ENCODE data around the gene SCARB1.
"Not testable (repeated sequence)": the region's sequence is repeated elsewhere in the genome, so short reads cannot be mapped to it uniquely, and the experiment has no call there.

Gene SCARB1, protein sequence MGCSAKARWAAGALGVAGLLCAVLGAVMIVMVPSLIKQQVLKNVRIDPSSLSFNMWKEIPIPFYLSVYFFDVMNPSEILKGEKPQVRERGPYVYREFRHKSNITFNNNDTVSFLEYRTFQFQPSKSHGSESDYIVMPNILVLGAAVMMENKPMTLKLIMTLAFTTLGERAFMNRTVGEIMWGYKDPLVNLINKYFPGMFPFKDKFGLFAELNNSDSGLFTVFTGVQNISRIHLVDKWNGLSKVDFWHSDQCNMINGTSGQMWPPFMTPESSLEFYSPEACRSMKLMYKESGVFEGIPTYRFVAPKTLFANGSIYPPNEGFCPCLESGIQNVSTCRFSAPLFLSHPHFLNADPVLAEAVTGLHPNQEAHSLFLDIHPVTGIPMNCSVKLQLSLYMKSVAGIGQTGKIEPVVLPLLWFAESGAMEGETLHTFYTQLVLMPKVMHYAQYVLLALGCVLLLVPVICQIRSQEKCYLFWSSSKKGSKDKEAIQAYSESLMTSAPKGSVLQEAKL

DNA sequence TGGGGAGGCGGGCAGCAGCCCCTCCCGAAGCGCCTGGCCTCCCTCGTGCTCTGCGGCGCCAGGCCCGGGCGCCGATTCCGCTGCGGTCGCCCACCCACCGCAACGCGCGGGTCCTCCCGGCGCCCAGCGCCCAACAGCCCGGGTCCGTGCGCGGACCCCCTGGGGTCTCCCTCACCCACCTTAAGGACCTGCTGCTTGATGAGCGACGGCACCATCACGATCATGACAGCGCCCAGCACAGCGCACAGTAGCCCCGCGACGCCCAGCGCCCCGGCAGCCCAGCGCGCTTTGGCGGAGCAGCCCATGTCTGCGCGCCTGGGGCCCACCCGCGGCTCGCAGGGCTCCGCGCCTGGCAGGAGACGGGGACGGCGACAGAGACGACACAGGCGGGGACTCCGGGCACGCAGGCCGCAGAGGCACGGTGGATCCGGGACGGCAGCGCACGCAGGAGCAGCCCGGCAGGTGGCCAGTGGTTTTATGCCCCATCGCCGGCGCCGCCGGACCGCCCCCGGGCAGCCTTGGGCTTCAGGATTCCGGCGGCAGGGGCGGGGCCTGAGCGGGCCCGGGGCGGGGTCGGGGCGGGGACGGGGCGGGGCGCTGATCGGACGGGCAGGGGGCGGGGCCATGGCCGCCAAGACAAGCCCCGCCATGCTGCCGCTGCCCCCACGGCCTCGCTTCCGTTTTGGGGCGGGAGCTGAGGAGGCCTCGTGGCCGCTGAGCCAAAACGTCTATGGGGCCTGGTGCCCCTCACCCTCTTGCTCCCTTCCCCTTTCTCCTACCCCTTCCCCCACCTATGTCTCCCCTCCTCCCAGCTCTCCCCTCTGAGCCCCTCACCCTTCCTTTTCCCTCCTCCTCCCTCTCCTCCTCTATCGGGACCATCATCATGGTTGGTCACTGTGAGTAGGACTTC lies at the start of gene SCARB1:
TSS of gene SCARB1 (minus strand) at position 449 of the 910 bp plus-strand sequence. CDS start at position 305, 144 bp downstream.
- Mint-ChIP-seq H3K36me3 (ENCODE audit: low read depth) (no peaks in the 10 kb centered on the region), H3K27me3 (ENCODE audit: low read depth) (no peaks in the 10 kb centered on the region), H3K4me1 (ENCODE audit: low read depth) (peaks cover 18% of the 10 kb centered on the region), H3K9me3 (no peaks in the 10 kb centered on the region), H3K4me3 (peak within 1 kb of the TSS; percentile 81), H3K27ac (peak within 1 kb of the TSS; percentile 93)
- DNase-seq (ENCODE audit: low spot score) = peak; percentile 78

DNA sequence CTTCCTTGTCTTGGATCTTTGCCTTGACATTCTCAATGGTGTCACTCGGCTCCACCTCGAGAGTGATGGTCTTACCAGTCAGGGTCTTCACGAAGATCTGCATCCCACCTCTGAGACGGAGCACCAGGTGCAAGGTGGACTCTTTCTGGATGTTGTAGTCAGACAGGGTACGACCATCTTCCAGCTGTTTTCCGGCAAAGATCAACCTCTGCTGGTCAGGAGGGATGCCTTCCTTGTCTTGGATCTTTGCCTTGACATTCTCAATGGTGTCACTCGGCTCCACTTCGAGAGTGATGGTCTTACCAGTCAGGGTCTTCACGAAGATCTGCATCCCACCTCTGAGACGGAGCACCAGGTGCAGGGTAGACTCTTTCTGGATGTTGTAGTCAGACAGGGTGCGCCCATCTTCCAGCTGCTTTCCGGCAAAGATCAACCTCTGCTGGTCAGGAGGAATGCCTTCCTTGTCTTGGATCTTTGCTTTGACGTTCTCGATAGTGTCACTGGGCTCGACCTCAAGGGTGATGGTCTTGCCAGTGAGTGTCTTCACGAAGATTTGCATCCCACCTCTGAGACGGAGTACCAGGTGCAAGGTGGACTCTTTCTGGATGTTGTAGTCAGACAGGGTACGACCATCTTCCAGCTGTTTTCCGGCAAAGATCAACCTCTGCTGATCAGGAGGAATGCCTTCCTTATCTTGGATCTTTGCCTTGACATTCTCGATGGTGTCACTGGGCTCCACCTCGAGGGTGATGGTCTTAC lies 49.0 kb upstream of the SCARB1 start:
- Mint-ChIP-seq H3K4me1 (ENCODE audit: low read depth) (peaks cover 51% of the 10 kb centered on the region), H3K27ac (peak overlapping the region; percentile 100), H3K36me3 (ENCODE audit: low read depth) (peaks cover 47% of the 10 kb centered on the region), H3K4me3 (peak overlapping the region; percentile 100)
- H3K27me3 Mint-ChIP-seq (ENCODE audit: low read depth); H3K9me3 Mint-ChIP-seq; DNase-seq (ENCODE audit: low spot score): not testable (repeated sequence)

DNA sequence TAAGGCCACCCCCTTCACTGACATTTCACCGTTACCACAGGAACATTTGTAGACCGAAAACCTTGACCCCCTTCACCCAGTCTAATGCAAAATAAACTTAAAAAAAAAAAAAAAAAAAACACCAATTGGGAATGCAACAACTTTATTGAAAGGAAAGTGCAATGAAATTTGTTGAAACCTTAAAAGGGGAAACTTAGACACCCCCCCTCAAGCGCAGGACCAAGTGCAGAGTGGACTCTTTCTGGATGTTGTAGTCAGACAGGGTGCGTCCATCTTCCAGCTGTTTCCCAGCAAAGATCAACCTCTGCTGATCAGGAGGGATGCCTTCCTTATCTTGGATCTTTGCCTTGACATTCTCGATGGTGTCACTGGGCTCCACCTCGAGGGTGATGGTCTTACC lies 47.9 kb upstream of the SCARB1 start:
- DNase-seq (ENCODE audit: low spot score); H3K27me3 Mint-ChIP-seq (ENCODE audit: low read depth); H3K9me3 Mint-ChIP-seq: not testable (repeated sequence)
- H3K36me3 Mint-ChIP-seq (ENCODE audit: low read depth) = peaks cover 47% of the 10 kb centered on the region
- H3K27ac Mint-ChIP-seq = peak overlapping the region; percentile 51
- H3K4me3 Mint-ChIP-seq = peak overlapping the region; percentile 58
- H3K4me1 Mint-ChIP-seq (ENCODE audit: low read depth) = peaks cover 48% of the 10 kb centered on the region

DNA sequence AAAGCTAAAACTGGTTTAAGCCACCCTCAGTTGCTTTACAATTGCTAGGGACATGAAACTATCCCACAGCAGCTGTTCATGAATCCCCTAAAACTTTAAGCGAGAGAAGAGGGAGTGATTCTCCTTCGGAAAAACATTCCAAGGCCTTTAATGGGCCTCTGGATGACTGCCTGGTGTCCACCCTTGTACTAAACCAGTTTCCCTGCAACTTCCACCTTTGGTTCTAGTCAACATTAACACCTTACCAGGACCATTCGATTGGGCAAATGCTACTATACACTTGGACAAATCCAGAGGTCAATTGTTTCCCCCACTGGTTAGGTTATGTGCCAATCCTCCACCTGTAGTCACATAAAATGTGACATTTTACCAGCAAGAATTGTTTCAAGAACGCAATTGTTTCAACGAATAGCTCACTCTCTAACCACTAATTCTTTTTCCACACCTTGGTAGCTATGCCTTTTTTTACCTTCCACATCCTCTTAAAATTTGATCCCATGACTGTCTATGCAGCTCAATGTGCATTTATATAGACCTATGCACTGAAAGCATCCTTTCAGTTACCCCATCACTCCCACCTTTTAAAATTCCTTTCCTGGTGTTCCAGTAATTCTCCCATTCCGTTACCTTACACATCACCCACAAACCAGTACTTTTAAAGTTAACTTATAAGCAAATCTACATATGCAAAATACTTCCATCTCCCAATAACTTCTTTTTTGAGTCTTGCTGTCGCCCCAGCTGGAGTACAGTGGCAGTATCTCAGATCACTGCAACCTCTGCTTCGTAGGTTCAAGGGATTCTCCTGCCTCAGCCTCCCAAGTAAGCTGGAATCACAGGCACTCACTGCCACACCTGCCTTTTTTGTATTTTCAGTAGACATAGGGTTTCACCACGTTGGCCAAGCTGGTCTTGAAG lies 47.2 kb upstream of the SCARB1 start:
- no peak for DNase-seq (ENCODE audit: low spot score)
- Mint-ChIP-seq H3K36me3 (ENCODE audit: low read depth) (peaks cover 47% of the 10 kb centered on the region), H3K27ac (peak overlapping the region; percentile 51), H3K9me3 (no peaks in the 10 kb centered on the region), H3K4me3 (peak overlapping the region; percentile 58), H3K4me1 (ENCODE audit: low read depth) (peaks cover 48% of the 10 kb centered on the region), H3K27me3 (ENCODE audit: low read depth) (peaks cover 7% of the 10 kb centered on the region)

DNA sequence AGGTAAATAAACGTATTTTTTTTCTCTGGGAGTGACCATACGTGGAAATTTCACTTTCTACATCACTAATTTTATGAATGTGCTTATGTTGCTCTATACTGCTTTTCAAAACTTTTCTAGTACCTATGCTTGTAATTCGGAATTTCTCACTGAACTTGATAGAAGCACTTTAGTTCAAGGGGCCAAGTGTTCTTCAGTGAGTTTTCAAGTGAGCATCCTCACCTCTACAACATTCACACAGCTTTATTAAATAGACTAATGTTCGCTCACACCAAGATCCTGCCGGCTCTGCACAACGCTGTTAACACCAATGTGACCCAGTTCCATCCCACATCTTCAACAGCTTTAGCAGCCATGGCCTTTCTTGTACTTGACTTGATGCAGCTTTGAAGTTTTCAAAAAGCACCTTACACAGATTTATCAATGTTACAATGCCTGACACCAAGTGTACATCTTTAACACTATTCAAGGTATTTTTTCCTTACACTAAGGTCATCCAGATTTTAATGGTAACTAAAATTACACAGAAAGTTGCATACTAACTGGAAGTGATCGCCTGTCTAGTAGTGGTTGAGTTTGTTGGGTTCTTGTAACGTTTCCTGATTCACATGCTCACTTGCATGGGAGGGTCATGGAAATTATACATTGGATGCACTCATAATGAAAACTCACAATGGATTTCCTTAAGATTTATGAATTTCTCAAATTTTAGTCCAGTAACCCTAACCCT lies 46.3 kb upstream of the SCARB1 start:
- no peaks in the 10 kb centered on the region for H3K9me3 Mint-ChIP-seq
- no peak for DNase-seq (ENCODE audit: low spot score)
- H3K4me3 Mint-ChIP-seq = peak overlapping the region; percentile 58
- peaks cover 43% of the 10 kb centered on the region for H3K4me1 Mint-ChIP-seq (ENCODE audit: low read depth)
- peaks cover 47% of the 10 kb centered on the region for H3K36me3 Mint-ChIP-seq (ENCODE audit: low read depth)
- H3K27me3 Mint-ChIP-seq (ENCODE audit: low read depth) = peaks cover 7% of the 10 kb centered on the region
- peak overlapping the region; percentile 10 for H3K27ac Mint-ChIP-seq

DNA sequence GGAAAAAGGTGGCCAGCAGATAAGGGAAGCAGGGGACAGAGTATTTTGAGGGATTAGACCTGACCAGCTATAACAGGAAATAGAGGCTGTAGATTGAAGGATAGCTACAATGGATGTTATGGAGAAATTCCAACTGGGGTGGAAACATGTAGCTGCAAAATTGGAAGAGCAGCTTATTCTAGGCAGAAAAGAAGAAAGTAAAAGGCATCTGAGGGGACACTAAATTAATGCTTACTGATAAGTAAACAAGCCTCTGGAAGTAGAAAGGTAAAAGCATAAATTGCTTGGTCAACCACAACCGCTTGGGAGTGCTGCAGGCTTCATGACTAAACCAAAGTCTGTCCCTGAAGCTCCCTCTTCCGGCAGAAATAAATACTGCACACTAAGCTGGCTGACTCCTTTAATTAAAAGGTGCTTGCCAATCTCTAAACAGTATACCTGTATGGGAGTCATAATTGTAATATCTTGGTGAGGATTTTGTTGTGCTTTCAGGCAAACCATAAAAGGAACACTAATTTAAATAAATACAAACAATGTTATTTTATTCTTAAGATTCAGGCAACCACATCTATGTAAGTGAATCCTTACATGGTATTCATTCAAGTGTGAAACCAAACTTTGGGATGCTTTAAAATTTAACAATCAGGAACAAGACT lies 43.1 kb upstream of the SCARB1 start:
- Mint-ChIP-seq H3K4me1 (ENCODE audit: low read depth) (peaks cover 25% of the 10 kb centered on the region), H3K4me3 (no peak overlapping the region), H3K9me3 (no peaks in the 10 kb centered on the region), H3K27ac (peak overlapping the region; percentile 3), H3K36me3 (ENCODE audit: low read depth) (peaks cover 21% of the 10 kb centered on the region), H3K27me3 (ENCODE audit: low read depth) (no peaks in the 10 kb centered on the region)
- DNase-seq (ENCODE audit: low spot score) = peak; percentile 81

DNA sequence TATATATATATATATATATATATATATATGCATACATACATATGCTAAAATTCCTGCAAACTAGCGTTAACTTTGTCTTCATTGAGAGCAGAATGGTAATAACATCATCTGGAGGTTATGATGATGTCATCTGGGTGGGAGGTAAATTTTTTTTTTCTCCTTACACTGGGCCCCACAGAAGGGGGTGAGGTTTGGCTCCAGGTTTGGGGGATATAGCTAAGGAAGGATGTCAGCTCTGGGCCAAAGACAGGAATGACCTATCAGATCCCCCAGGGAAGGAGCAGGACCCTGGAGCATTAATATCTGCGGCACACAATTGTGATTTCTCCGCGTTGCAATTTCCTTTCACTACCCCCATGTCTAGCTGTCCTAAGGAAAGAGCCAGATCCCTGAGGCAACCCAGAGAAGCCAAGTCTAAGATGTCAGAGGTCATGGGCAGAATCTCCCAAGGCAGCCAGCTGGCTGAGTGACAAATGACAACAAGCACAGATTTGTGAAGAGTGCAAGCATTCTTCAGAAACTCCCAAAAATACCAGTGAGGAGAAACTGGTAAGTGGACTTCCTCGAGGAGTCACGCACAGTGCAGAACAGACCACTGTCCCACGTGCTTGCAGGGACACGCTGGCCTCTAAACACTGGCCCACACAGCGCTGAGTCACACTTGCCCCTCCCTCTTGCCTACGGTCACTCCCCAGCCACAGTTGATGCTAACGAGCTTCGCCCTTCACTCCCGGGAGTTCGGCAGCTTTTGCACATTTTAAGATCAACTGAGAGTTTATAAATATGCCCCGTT lies 40.8 kb upstream of the SCARB1 start:
- Mint-ChIP-seq H3K4me3 (no peak overlapping the region), H3K4me1 (ENCODE audit: low read depth) (peaks cover 9% of the 10 kb centered on the region), H3K27me3 (ENCODE audit: low read depth) (peaks cover 2% of the 10 kb centered on the region), H3K27ac (no peak overlapping the region), H3K9me3 (no peaks in the 10 kb centered on the region), H3K36me3 (ENCODE audit: low read depth) (no peaks in the 10 kb centered on the region)
- DNase-seq (ENCODE audit: low spot score) = no peak

DNA sequence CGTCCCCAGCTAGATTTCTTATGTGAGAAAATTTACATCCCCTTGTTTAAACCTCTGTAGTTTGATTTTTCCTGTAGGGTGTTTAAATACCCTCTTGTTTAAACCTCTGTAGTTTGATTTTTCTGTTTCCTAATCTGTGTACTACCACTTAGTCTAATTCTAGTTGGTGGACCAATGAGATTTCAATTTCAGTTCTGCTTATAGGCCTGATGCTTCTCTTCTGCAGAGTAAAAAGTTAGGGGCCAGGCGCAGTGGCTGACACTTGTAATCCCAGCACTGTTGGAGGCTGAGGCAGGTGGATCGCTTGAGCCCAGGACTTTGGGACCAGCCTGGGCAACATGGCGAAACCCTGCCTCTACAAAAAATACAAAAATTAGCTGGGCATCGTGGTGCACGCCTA lies 39.3 kb upstream of the SCARB1 start:
- no peak overlapping the region for H3K4me3 Mint-ChIP-seq
- peaks cover 2% of the 10 kb centered on the region for H3K27me3 Mint-ChIP-seq (ENCODE audit: low read depth)
- peaks cover 20% of the 10 kb centered on the region for H3K4me1 Mint-ChIP-seq (ENCODE audit: low read depth)
- DNase-seq (ENCODE audit: low spot score) = no peak
- H3K36me3 Mint-ChIP-seq (ENCODE audit: low read depth) = no peaks in the 10 kb centered on the region
- no peak overlapping the region for H3K27ac Mint-ChIP-seq
- no peaks in the 10 kb centered on the region for H3K9me3 Mint-ChIP-seq

DNA sequence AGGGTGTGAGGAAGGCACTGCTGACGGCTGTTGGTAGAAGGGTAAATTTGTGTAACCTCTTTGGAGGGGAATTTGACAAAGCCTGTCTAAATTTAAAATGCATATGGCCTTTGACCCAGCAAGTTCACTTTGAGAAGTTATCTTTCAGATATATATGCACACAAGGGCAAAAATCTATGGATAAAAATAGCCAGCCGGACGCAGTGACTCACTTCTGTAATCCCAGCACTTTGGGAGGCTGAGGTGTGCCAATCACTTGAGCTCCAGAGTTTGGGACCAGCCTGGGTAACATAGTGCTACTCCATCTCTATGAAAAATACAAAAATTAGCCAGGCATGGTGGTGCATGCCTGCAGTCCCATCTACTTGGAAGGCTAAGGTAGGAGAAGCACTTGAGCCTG lies 37.3 kb upstream of the SCARB1 start:
- Mint-ChIP-seq H3K4me1 (ENCODE audit: low read depth) (peaks cover 14% of the 10 kb centered on the region), H3K27me3 (ENCODE audit: low read depth) (peaks cover 2% of the 10 kb centered on the region), H3K36me3 (ENCODE audit: low read depth) (peaks cover 2% of the 10 kb centered on the region), H3K4me3 (no peak overlapping the region), H3K27ac (no peak overlapping the region), H3K9me3 (no peaks in the 10 kb centered on the region)
- DNase-seq (ENCODE audit: low spot score) = no peak

DNA sequence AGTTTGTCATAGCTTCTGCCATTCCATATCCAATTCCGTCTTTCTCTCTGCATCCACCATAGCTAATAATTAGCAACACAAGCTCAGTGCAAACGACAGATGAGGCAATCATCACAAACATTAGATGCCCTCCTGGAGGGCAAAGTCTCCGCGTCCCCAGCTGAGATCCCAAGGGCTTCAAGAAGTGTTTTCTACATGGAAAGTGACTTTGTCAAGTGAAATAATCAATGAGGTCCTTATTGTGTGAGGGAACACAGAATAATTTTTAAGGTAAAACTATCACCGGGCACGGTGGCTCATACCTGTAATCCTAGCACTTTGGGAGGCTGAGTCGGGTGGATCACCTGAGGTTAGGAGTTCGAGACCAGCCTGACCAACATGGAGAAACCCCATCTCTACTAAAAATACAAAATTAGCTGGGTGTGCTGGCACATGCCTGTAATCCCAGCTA lies 36.7 kb upstream of the SCARB1 start:
- not testable (repeated sequence) for H3K27ac Mint-ChIP-seq; H3K4me3 Mint-ChIP-seq; H3K27me3 Mint-ChIP-seq (ENCODE audit: low read depth); H3K36me3 Mint-ChIP-seq (ENCODE audit: low read depth); DNase-seq (ENCODE audit: low spot score); H3K9me3 Mint-ChIP-seq
- peaks cover 12% of the 10 kb centered on the region for H3K4me1 Mint-ChIP-seq (ENCODE audit: low read depth)

DNA sequence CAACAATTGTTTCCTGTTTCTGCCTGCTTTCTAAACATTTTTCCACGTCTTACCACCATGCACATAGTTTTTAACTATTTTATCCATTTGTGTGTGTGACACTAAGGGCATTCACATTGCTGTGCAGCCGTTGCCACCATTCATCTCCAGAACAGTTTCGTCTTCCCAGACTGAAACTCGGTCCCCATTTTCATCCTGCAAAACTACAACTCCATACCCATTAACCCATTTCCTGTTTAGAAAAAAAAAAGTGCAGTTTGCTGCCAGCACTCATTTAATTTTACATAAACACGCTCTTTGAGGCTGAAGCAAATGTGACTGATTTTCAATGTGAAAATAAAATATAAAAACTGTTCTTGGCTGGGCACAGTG lies 35.2 kb upstream of the SCARB1 start:
- Mint-ChIP-seq H3K9me3 (no peaks in the 10 kb centered on the region), H3K27me3 (ENCODE audit: low read depth) (peaks cover 2% of the 10 kb centered on the region), H3K4me1 (ENCODE audit: low read depth) (peaks cover 12% of the 10 kb centered on the region), H3K27ac (no peak overlapping the region), H3K4me3 (peak overlapping the region; percentile 0), H3K36me3 (ENCODE audit: low read depth) (peaks cover 4% of the 10 kb centered on the region)
- DNase-seq (ENCODE audit: low spot score) = no peak
